GM18517 (cell line): Measurements from ENCODE around the gene SLC22A17.

Experiments used
- ATAC-seq: cut with Tn5 transposase; IDR thresholded peaks from one replicate; pipeline ENCODE4 v1.9.1; 2021; ENCODE audit warnings: mild to moderate bottlenecking, moderate library complexity; ENCODE audit not compliant: unreplicated experiment

The SLC22A17 gene

GRCh38 chr14:23316300-23316699 lies 36.4 kb downstream of the SLC22A17 start:
- no peak for ATAC-seq

- no peak for ATAC-seq
These were observed 42.1 kb downstream of the SLC22A17 start for GRCh38 chr14:23310546-23310945.

GRCh38 chr14:23308721-23309445 lies 43.8 kb downstream of the SLC22A17 start:
- no peak for ATAC-seq

GRCh38 chr14:23307687-23308644 lies 44.7 kb downstream of the SLC22A17 start:
- ATAC-seq, result no peak

GRCh38 chr14:23307146-23307530 lies 45.5 kb downstream of the SLC22A17 start:
- no peak for ATAC-seq

GRCh38 chr14:23306412-23307145 lies 46.1 kb downstream of the SLC22A17 start, which contains the start of gene BCL2L2:
Gene BCL2L2, plus strand, starts transcription at chr14:23306833. Its CDS starts 935 bp downstream, at chr14:23307768.
- no peak for ATAC-seq

GRCh38 chr14:23302290-23303225 lies 50.1 kb downstream of the SLC22A17 start, which contains the start of gene PPP1R3E:
Gene PPP1R3E, minus strand, starts transcription at chr14:23302859. Its CDS starts 283 bp downstream, at chr14:23302576.
- peak; percentile 29 for ATAC-seq

GRCh38 chr14:23301969-23302289 lies 50.8 kb downstream of the SLC22A17 start:
- ATAC-seq, result peak; percentile 15

GRCh38 chr14:23301288-23301968 lies 51.3 kb downstream of the SLC22A17 start:
- ATAC-seq, result peak; percentile 77

GRCh38 chr14:23300687-23301223 lies 51.9 kb downstream of the SLC22A17 start:
- ATAC-seq, result no peak

GRCh38 chr14:23299986-23300686 lies 52.6 kb downstream of the SLC22A17 start:
- ATAC-seq, result no peak

GRCh38 chr14:23299211-23299957 lies 53.3 kb downstream of the SLC22A17 start:
- ATAC-seq, result no peak

GRCh38 chr14:23297611-23298277 lies 54.9 kb downstream of the SLC22A17 start:
- ATAC-seq, result no peak

- ATAC-seq, result no peak
These were observed 55.6 kb downstream of the SLC22A17 start for GRCh38 chr14:23297096-23297495.
